Omental fat pad (tissue), 4 donors: ENCODE measurements around the gene SLC34A1. TPM values are rescaled to one million over a fixed set of nuclear protein-coding genes. Genes with fewer than 3 reads are reported as not detected.

ENCODE experiments used
- ATAC-seq: fragments of 150-250 bp; one replicate; pipeline ENCODE4 v1.9.1; 2016; ENCODE audit warnings: mild to moderate bottlenecking, moderate library complexity; ENCODE audit not compliant: low FRiP score
- DNase-seq: peaks from one replicate; pipeline ENCODE4 v3.0.0-alpha.2; 2019; ENCODE audit warnings: low spot score
- CTCF ChIP-seq, 3 donors: fragments of 450-650 bp; IDR thresholded peaks; one replicate each; pipeline ENCODE4 v1.5.1; 2016 to 2017; ENCODE audit warnings: antibody characterized with exemption in 3 of 3, mild to moderate bottlenecking in 3 of 3, moderate library complexity in 2 of 3
- total RNA-seq, 4 donors: library from RNA; depleted of rRNA; stranded (reverse); fragments of >200 nt; gene quantifications; one replicate each; pipeline ENCODE4 v1.1.0, GENCODE V29; 2016

The SLC34A1 gene
- total RNA-seq, 4 donors from 2014 or later = not detected

GRCh38 chr5:177443144-177443983 lies 59.1 kb downstream of the SLC34A1 start:
- no peak for ATAC-seq
- no peak for TF ChIP-seq CTCF (IDR thresholded peaks at IDR 0.05)
- DNase-seq = no peak

GRCh38 chr5:177444106-177445051 lies 60.1 kb downstream of the SLC34A1 start:
- no peak for ATAC-seq
- no peak for DNase-seq
- no peak for TF ChIP-seq CTCF (IDR thresholded peaks at IDR 0.05)

DNA sequence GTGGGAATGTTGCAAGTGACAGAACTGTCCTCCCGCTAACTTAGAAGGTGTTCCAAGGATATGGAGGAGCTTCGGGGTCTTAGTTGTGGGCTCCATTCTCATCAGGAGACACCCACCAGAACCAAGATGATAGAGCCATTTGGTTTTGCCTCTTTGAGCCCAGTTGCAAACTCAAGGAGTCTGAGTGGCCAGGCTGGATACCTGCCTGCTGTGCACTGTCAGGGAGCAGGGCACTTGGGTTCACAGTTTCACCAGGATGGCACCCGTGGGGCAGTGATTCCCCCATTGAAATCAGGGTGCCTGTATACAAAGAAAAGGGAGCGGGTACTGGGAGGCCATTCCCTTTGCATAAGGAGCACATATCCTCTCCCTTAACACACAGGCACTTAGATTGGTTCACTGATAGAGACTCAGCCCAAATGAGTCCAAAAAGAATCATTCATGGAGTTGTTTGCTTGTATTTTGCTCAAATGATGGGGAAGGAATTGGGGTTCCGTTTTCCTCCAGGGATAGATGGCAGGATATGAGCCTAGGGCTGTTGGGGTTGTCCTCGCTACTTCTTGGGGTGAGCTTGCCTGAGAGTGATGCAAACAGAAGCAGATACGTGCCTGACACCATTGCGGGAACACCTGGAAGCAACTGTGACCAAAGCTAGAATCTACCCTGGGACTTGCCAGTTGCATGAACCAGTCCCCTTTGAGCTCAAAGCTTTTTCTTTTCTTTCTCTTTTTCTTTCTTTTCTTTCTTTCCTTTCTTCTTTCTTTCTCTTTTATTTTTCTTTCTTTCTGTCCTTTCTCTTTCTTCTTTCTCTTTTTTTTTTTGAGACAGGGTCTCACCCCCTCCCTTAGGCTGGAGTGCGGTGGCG lies 61.0 kb downstream of the SLC34A1 start:
- DNase-seq = no peak
- TF ChIP-seq CTCF (IDR thresholded peaks at IDR 0.05) = no peak
- no peak for ATAC-seq

DNA sequence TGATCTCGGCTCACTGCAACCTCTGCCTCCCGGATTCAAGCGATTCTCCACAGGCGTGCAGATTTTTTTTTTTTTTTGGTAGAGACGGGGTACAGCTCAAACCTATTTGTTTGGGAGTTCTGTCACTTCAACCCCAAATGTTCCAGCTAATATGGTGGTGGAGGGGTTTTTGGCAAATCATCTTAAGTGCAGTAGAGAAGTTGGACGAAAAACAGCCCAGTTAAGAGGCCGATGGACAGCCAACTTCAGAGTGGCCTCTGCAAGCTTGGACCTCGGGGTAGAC lies 61.6 kb downstream of the SLC34A1 start:
- TF ChIP-seq CTCF (IDR thresholded peaks at IDR 0.05) = no peak
- ATAC-seq (no peak), DNase-seq (no peak)

GRCh38 chr5:177446200-177447065 lies 62.2 kb downstream of the SLC34A1 start, which contains the start of gene PRR7:
Gene PRR7 (plus strand): TSS chr5:177446814. CDS start chr5:177455068, 8,254 bp downstream.
- peak; percentile 48 for ATAC-seq

More at GRCh38 chr5:177446200-177447065, 62.2 kb downstream of the SLC34A1 start, which contains the start of gene PRR7:
- no peak for DNase-seq
- no peak for TF ChIP-seq CTCF (IDR thresholded peaks at IDR 0.05)
